Nucleus accumbens (tissue), 56 donors: Measurements from ENCODE around the gene UBASH3A.

Experiments used
- DNase-seq, 56 donors: peaks; one replicate each; lab custom pipeline; 2025; lab: John Stamatoyannopoulos, UW

The UBASH3A gene

GRCh38 chr21:42403611-42404231 is at the start of gene UBASH3A:
UBASH3A (plus strand) TSS chr21:42403902; CDS start chr21:42403946, 44 bp downstream.
- no peak for DNase-seq

GRCh38 chr21:42356046-42356445 is 47.7 kb upstream of the UBASH3A start:
- no peak for DNase-seq

GRCh38 chr21:42356650-42357049 is 47.1 kb upstream of the UBASH3A start:
- no peak for DNase-seq

GRCh38 chr21:42357307-42357706 is 46.4 kb upstream of the UBASH3A start:
- DNase-seq: no peak

GRCh38 chr21:42358261-42358660 is 45.4 kb upstream of the UBASH3A start:
- no peak for DNase-seq

- DNase-seq: no peak
Measured at GRCh38 chr21:42358937-42359336, 44.8 kb upstream of the UBASH3A start.

- no peak for DNase-seq
Measured at GRCh38 chr21:42360317-42360716, 43.4 kb upstream of the UBASH3A start.

- DNase-seq: no peak
Measured at GRCh38 chr21:42361286-42361685, 42.4 kb upstream of the UBASH3A start.

- no peak for DNase-seq
Measured at GRCh38 chr21:42362198-42362597, 41.5 kb upstream of the UBASH3A start.

- DNase-seq: no peak
Measured at GRCh38 chr21:42362700-42363099, 41.0 kb upstream of the UBASH3A start.

- no peak for DNase-seq
Measured at GRCh38 chr21:42363312-42363711, 40.4 kb upstream of the UBASH3A start.

- no peak for DNase-seq
Measured at GRCh38 chr21:42364304-42364865, 39.3 kb upstream of the UBASH3A start.

GRCh38 chr21:42365770-42366169 is 37.9 kb upstream of the UBASH3A start:
- DNase-seq: no peak

- no peak for DNase-seq
Measured at GRCh38 chr21:42366292-42367010, 37.3 kb upstream of the UBASH3A start, which contains the start of gene TFF1. TFF1 (minus strand) TSS chr21:42366535; CDS start chr21:42366495, 40 bp downstream.

GRCh38 chr21:42367367-42368165 is 36.1 kb upstream of the UBASH3A start:
- DNase-seq: no peak

- no peak for DNase-seq
Measured at GRCh38 chr21:42369821-42370220, 33.9 kb upstream of the UBASH3A start.

GRCh38 chr21:42370894-42371654 is 32.6 kb upstream of the UBASH3A start:
- DNase-seq: no peak

- DNase-seq: no peak
Measured at GRCh38 chr21:42373196-42373907, 30.4 kb upstream of the UBASH3A start.

- no peak for DNase-seq
Measured at GRCh38 chr21:42373908-42374455, 29.7 kb upstream of the UBASH3A start.
